SK-N-SH treated with all-trans-retinoic acid at 6 μM for 48 hours (cell line): ENCODE measurements around the gene REPIN1.

Experiments
- ARNTL ChIP-seq: fragments of 450-650 bp; formaldehyde crosslinking; IDR thresholded peaks from 2 replicates; pipeline ENCODE4 v1.5.0; 2020; ENCODE audit warnings: low read depth, mild to moderate bottlenecking, moderate library complexity, borderline replicate concordance
- CSDC2 ChIP-seq: fragments of 250-450 bp; sonication (Bioruptor Pico); IDR thresholded peaks from 2 replicates; pipeline ENCODE4 v1.5.0; 2020; ENCODE audit warnings: mild to moderate bottlenecking, moderate library complexity
- PATZ1 ChIP-seq: fragments of 250-450 bp; sonication (Bioruptor Pico); IDR thresholded peaks from 2 replicates; pipeline ENCODE4 v1.8.0; 2020; ENCODE audit warnings: mild to moderate bottlenecking, moderate library complexity, borderline replicate concordance
- SNAI2 ChIP-seq: fragments of 250-450 bp; sonication (Bioruptor Pico); IDR thresholded peaks from 2 replicates; pipeline ENCODE4 v1.5.0; 2020; ENCODE audit warnings: mild to moderate bottlenecking, moderate library complexity
- TOX ChIP-seq: fragments of 250-450 bp; sonication (Bioruptor Pico); IDR thresholded peaks from 2 replicates; pipeline ENCODE4 v1.8.0; 2021; ENCODE audit warnings: mild to moderate bottlenecking, moderate library complexity, borderline replicate concordance
- ZNF565 ChIP-seq: fragments of 450-650 bp; formaldehyde crosslinking; conservative IDR thresholded peaks from 2 replicates; pipeline ENCODE4 v1.5.0; 2020; ENCODE audit warnings: low read depth, mild to moderate bottlenecking, moderate library complexity
- ZNF70 ChIP-seq: fragments of 450-650 bp; formaldehyde crosslinking; IDR thresholded peaks from 2 replicates; pipeline ENCODE4 v1.5.0; 2020; ENCODE audit warnings: mild to moderate bottlenecking, moderate library complexity

- TF ChIP-seq PATZ1 (CRISPR knock-in tag) = no peak
- TF ChIP-seq CSDC2 (CRISPR knock-in tag) = no peak
- no peak for TF ChIP-seq SNAI2 (CRISPR knock-in tag)
- TF ChIP-seq ZNF70 (CRISPR knock-in tag) = no peak
- no peak for TF ChIP-seq ZNF565 (CRISPR knock-in tag)
- TF ChIP-seq TOX = no peak
- no peak for TF ChIP-seq ARNTL (CRISPR knock-in tag)
Observed at GRCh38 chr7:150421831-150422230, 53.2 kb downstream of the REPIN1 start.
